Activated CD4-positive, alpha-beta T cell treated with anti-CD3 and anti-CD28 coated beads, Interleukin-2, amount 50 U/mL, for 16 hours (primary cell): ENCODE results near the gene PPP6R2.

ENCODE experiments used
- DNase-seq: peaks from one replicate; pipeline ENCODE4 v3.0.0-alpha.2; 2020

PPP6R2 gene

DNA sequence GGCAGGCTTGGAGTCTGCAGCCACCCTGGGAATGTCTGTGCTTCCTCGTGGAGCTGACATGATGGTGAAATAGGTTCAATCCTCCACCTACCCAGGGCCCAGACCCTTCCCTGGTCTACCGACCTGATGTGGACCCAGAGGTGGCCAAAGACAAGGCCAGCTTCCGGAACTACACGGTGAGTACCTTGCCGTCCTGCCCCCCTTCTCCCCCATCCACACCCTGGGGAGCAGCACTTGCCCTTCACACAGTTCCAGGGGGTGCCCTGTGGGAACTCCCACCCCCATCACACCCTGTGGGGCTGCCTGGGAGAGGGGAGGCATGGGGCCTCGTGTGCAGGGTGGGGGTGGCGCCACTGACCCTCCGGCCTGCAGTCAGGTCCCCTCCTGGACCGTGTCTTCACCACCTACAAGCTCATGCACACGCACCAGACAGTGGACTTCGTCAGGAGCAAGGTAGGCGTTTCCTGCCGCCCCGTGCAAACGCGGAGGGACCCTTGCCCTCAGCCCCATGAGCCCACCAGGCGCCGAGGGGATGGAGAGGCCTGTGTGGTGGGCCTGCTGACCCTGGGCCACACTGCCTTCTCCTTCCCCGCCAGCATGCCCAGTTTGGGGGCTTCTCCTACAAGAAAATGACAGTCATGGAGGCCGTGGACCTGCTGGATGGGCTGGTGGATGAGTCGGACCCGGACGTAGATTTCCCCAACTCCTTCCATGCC, 144.3 kb downstream of the PPP6R2 start:
- no peak for DNase-seq

DNA sequence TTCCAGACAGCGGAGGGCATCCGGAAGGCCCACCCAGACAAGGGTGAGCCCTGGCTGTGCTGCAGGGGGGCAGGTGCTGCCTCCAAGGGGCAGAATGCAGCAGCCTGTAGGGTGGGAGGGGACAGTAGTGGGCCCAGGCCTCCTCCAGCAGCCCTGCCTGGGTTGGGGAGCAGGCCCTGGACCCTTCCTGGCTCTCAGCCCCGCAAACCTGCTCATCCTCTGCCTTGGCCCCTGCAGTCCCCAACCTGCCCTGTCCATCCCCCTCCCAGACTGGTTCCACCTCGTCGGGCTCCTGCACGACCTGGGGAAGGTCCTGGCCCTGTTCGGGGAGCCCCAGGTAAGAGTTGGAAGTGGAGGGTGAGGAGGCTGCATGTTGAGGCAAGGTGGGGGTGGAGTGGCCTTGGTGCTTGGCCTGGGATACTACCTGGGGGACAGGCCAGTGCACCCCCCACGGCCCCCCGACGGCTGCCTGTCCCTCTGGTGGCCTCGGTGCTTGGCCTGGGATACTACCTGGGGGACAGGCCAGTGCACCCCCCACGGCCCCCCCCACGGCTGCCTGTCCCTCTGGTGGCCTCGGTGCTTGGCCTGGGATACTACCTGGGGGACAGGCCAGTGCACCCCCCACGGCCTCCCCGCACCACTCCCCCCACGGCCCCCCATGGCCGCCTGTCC, 145.0 kb downstream of the PPP6R2 start:
- no peak for DNase-seq

DNA sequence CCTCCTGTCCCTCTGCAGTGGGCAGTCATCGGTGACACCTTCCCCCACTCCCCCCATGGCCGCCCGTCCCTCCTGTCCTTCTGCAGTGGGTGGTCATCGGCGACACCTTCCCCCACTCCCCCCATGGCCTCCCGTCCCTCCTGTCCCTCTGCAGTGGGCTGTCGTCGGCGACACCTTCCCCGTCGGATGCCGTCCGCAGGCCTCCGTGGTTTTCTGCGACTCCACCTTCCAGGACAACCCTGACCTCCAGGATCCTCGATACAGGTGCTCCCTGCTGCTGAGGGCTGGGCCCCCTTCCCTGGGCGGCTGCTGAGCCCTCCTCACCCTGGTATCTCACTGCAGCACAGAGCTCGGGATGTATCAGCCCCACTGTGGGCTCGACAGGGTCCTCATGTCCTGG, 145.8 kb downstream of the PPP6R2 start:
- DNase-seq = no peak

DNA sequence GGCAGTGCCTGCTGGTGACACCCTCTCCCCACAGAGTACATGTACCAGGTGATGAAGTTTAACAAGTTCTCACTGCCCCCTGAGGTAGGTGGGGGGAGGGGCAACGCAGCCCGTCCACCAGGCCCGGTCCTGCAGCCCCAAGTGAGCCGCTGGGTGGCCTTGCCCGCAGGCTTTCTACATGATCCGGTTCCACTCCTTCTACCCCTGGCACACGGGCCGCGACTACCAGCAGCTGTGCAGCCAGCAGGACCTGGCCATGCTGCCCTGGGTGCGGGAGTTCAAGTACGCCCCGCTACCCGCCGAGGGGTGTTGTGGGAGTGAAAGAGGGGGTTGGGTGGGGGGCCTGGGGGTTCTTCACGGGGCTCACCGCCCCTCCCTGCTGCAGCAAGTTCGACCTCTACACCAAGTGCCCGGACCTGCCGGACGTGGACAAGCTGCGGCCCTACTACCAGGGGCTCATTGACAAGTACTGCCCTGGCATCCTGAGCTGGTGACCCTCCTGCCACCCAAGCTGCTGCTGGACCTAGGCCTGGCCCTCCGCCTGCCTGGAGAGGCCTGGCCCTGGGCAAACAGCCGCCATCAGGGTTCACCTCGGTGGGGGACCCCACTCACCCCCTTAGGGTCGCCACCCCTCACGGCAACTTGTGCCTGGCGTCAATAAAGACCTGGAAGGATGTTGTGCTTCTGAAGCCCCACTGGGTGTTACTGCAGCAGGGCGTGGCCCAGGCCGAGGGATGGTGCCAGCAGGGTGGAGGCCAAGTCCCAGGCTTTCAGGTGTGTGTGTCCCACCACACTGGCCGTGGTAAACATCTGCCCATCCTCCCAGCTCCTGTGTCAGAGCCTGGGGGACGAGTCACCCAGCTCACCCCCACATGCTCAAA, 146.5 kb downstream of the PPP6R2 start:
- DNase-seq = no peak

DNA sequence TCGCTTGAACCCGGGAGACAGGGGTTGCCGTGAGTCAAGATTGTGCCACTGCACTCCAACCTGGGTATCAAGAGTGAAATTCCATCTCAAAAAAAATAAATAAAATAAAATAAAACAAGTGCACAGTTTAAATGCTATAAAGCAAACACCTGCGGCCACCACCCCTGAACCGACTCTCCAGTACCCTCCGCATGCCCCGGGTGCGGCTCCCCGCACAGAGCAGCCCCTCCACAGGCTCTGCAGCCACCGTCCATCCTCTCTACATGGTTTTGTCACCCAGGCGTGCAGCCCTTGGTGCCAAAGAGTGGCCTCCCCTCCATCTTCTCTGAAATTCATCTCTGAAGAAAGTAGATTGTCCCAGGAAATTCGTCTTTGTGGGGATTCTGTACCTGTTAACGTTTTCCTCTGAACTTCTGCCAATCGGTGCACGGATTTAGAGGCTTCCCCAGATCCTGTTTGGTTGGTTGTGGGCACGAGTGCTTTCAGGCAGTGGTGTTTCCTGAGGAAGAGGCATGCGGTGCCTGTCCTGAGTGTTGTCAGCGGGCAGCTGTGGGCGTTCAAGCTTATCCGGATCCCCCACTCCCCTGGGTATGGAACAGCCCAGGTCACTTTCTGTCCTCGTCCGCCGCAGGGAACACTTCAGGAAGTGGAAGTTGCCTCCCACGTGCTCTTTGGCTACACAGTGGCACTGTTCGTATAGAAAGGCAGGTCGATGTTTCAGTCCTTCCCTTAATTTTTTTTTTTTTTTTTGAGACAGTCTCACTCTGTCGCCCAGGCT, 147.6 kb downstream of the PPP6R2 start:
- DNase-seq = no peak
